ENCODE measurements around the gene GLUL. TPM values are rescaled to one million over a fixed set of nuclear protein-coding genes. Genes with fewer than 3 reads are reported as not detected.

The GLUL gene
- total and polyA plus RNA-seq, 4 donors, result 694 to 1,089 (median 806) TPM

DNA sequence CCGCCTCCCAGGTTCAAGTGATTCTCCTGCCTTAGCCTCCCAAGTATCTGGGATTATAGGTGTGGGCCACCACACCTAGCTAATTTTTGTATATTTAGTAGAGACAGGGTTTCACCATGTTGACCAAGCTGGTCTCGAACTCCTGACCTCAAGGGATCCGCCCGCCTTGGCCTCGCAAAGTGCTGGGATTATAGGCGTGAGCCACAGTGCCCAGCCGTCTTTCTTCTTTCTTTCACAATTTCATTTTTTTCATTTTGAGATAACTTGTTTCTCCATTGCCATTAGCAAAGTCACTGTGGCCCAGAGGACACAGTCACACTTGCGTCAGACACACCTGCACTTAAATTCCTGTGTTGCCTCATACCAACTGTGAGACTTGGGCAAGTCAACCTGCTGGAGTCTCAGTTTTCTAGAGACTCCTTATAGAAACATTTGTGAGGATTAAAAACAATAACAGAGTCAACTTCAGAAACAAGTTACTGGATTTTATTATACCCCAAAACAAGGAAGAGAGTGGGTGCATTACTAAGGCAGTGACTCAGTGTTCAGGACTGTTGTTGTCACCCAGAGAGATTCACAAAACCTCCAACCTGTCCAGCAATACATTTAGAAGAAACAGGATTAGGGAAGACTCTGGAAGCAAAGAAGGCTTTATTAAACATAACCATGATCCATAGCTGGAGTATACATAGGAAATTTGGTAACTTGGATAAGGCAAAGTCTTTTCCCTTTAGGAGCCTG lies 6.2 kb upstream of the GLUL start:
- H3K9me3 ChIP-seq (ENCODE audit: control insufficient read depth, insufficient read depth, low read length), result no peaks in the 10 kb centered on the region
- no peaks in the 10 kb centered on the region for H3K27me3 ChIP-seq (ENCODE audit: control insufficient read depth, insufficient read depth, low read length)
- 96% methylated on average over 6 of the region's 8 CpGs for WGBS (ENCODE audit: insufficient coverage)
- H3K4me3 ChIP-seq (ENCODE audit: low read depth, low read length), result no peak overlapping the region
- H3K27ac ChIP-seq (ENCODE audit: low read depth, low read length), result no peak overlapping the region
- H3K4me1 ChIP-seq (ENCODE audit: control insufficient read depth, insufficient read depth, low read length), result peaks cover 4% of the 10 kb centered on the region
- DNase-seq (ENCODE audit: low read depth in 4 of 6, low spot score in 6 of 6), result no peak
- H3K36me3 ChIP-seq (ENCODE audit: control insufficient read depth, insufficient read depth, low read length), result no peaks in the 10 kb centered on the region

DNA sequence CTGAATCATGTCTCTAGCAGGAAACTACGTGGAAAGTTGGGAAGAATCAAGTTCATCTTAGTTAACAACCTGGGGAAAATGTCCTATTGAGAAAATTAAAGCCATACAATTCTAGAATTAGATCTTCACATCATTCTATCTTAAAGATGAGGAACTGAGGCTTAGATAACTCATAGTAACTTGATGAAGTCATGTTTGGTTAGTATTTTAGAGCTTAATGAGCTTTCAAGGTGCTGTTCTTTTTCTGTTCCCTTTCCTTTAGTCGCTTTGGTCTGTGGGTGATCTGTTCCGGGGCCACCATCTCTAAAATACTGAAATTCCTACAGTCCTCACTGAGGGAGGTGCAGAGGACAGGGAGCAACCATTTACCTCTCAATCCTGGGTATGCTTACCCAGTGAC lies 4.3 kb upstream of the GLUL start:
- WGBS (ENCODE audit: insufficient coverage), result no CpG with 5 or more reads among the region's 3 CpGs
- no peak for DNase-seq (ENCODE audit: low read depth in 4 of 6, low spot score in 6 of 6)
- peak overlapping the region; percentile 44 for H3K27ac ChIP-seq (ENCODE audit: low read depth, low read length)
- no peaks in the 10 kb centered on the region for H3K27me3 ChIP-seq (ENCODE audit: control insufficient read depth, insufficient read depth, low read length)
- H3K4me3 ChIP-seq (ENCODE audit: low read depth, low read length), result no peak overlapping the region
- peaks cover 2% of the 10 kb centered on the region for H3K36me3 ChIP-seq (ENCODE audit: control insufficient read depth, insufficient read depth, low read length)
- peaks cover 4% of the 10 kb centered on the region for H3K4me1 ChIP-seq (ENCODE audit: control insufficient read depth, insufficient read depth, low read length)
- H3K9me3 ChIP-seq (ENCODE audit: control insufficient read depth, insufficient read depth, low read length), result no peaks in the 10 kb centered on the region

DNA sequence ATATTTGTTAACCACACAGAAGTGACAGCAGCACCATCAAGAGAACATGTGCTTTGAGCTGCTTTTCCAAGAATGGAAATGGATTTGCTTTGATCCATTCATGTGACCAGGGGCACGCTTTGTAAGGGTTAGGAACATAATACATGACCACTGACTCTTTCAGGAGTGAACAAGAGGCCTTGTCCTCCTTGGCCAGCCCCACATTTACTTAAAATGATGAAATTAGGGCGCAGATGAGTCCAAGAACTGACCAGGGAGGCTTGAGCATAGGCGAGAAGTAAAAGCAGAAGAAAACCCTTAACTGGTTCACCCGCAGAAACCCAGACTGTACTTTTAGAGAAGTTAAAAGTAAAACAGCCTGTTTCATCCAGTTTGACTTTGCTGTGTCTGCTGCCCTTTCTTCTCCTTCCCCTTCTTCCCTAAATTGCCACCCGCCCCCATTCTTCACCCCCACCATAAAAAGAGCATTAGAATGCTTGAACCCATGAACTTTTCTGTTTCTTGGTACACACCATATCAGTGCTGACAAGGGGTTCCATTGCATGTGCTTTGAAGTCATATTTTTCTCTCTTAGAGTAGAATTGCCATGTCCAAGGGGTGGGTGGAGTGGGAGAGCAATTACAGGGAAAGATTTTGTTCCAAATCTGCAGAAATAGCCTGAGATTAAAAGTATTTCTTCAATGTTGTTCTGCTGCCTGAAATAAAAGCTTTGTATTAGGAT lies 2.6 kb upstream of the GLUL start:
- Histone ChIP-seq H3K27ac (ENCODE audit: low read depth, low read length) (peak overlapping the region; percentile 57), H3K4me1 (ENCODE audit: control insufficient read depth, insufficient read depth, low read length) (peaks cover 14% of the 10 kb centered on the region), H3K4me3 (ENCODE audit: low read depth, low read length) (no peak overlapping the region), H3K9me3 (ENCODE audit: control insufficient read depth, insufficient read depth, low read length) (no peaks in the 10 kb centered on the region), H3K36me3 (ENCODE audit: control insufficient read depth, insufficient read depth, low read length) (peaks cover 9% of the 10 kb centered on the region), H3K27me3 (ENCODE audit: control insufficient read depth, insufficient read depth, low read length) (no peaks in the 10 kb centered on the region)
- WGBS (ENCODE audit: insufficient coverage), result 50% methylated on average over 2 of the region's 5 CpGs
- no peak for DNase-seq (ENCODE audit: low read depth in 4 of 6, low spot score in 6 of 6)

GRCh38 chr1:182392050-182393028 lies 749 bp upstream of the GLUL start:
- Histone ChIP-seq H3K36me3 (ENCODE audit: control insufficient read depth, insufficient read depth, low read length) (peaks cover 17% of the 10 kb centered on the region), H3K4me3 (ENCODE audit: low read depth, low read length) (peak overlapping the region; percentile 71), H3K27ac (ENCODE audit: low read depth, low read length) (peak overlapping the region; percentile 91), H3K4me1 (ENCODE audit: control insufficient read depth, insufficient read depth, low read length) (peaks cover 20% of the 10 kb centered on the region), H3K27me3 (ENCODE audit: control insufficient read depth, insufficient read depth, low read length) (no peaks in the 10 kb centered on the region), H3K9me3 (ENCODE audit: control insufficient read depth, insufficient read depth, low read length) (no peaks in the 10 kb centered on the region)
- 3% methylated on average over 38 of the region's 47 CpGs for WGBS (ENCODE audit: insufficient coverage)
- no peak for DNase-seq (ENCODE audit: low read depth in 4 of 6, low spot score in 6 of 6)

DNA sequence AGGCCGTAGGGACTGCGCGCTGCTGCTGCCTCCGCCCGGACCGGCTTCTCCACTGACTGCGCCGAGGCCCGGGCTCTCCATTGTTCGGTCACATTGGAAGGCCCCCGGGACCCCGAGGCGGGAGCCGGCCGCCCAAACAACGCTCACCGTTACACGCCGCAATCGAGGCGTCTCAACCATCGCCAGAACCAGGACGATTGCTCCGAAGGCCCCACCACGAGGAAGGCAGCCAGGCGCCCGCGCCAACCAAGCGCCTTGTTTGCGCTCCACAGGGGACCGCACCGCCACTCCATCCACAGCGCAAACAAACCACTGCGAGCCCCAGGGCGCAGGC lies 595 bp downstream of the GLUL start:
- Histone ChIP-seq H3K4me3 (ENCODE audit: low read depth, low read length) (peak overlapping the region; percentile 71), H3K27ac (ENCODE audit: low read depth, low read length) (peak overlapping the region; percentile 80), H3K4me1 (ENCODE audit: control insufficient read depth, insufficient read depth, low read length) (peaks cover 16% of the 10 kb centered on the region), H3K27me3 (ENCODE audit: control insufficient read depth, insufficient read depth, low read length) (no peaks in the 10 kb centered on the region), H3K36me3 (ENCODE audit: control insufficient read depth, insufficient read depth, low read length) (peaks cover 30% of the 10 kb centered on the region), H3K9me3 (ENCODE audit: control insufficient read depth, insufficient read depth, low read length) (no peaks in the 10 kb centered on the region)
- peak in 2 of 6 donors; percentile 47 to 70 for DNase-seq (ENCODE audit: low read depth in 4 of 6, low spot score in 6 of 6)
- under 1% methylated on average over 35 of the region's 35 CpGs for WGBS (ENCODE audit: insufficient coverage)

DNA sequence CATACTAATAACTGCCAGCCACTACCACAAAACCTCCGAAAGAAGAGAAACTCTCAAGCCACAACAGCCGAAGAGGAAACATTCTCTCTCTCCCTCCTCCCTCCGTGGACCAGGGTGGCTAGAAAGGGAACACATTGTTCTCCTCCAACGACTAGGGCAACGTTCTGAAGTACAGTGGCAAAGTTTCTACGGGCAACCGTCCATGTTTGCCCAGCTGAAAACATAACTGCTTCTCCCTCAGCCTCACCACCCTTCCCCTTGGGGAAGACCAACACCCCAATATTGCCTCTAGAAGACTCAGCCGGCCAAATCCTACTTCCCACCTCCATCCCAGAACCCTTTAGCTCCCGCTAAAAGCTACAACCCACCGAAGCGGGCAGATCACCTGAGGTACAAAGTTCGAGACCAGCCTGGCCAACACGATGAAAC lies 2.0 kb downstream of the GLUL start:
- Histone ChIP-seq H3K27me3 (ENCODE audit: control insufficient read depth, insufficient read depth, low read length) (no peaks in the 10 kb centered on the region), H3K36me3 (ENCODE audit: control insufficient read depth, insufficient read depth, low read length) (peaks cover 38% of the 10 kb centered on the region), H3K4me1 (ENCODE audit: control insufficient read depth, insufficient read depth, low read length) (peaks cover 21% of the 10 kb centered on the region), H3K4me3 (ENCODE audit: low read depth, low read length) (peak overlapping the region; percentile 71), H3K9me3 (ENCODE audit: control insufficient read depth, insufficient read depth, low read length) (no peaks in the 10 kb centered on the region), H3K27ac (ENCODE audit: low read depth, low read length) (peak overlapping the region; percentile 80)
- peak in 1 of 6 donors; percentile 50 for DNase-seq (ENCODE audit: low read depth in 4 of 6, low spot score in 6 of 6)
- WGBS (ENCODE audit: insufficient coverage), result 0% methylated on average over 12 of the region's 13 CpGs

GRCh38 chr1:182388392-182389134 lies 3.0 kb downstream of the GLUL start:
- DNase-seq (ENCODE audit: low read depth in 4 of 6, low spot score in 6 of 6), result no peak
- 83% methylated on average over 2 of the region's 5 CpGs for WGBS (ENCODE audit: insufficient coverage)

DNA sequence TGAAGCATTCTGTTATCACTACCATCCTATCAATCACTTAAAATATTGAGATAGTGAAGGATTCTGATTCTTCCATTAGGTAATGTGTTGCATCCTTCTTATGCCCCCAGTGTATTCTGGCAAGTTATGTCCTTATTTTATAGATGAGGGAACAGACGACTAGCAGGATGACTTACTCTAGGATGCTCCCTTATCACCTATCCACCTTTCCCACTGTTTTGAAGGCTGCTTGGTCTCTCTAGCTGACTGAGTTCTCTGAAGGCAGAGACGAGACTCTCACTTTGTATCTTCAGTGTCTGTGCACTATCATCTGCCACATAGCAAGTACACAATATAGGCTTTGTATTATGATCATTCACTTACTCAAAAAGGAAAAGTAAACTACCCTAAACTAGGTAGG lies 4.0 kb downstream of the GLUL start:
- Histone ChIP-seq H3K27me3 (ENCODE audit: control insufficient read depth, insufficient read depth, low read length) (no peaks in the 10 kb centered on the region), H3K9me3 (ENCODE audit: control insufficient read depth, insufficient read depth, low read length) (no peaks in the 10 kb centered on the region), H3K27ac (ENCODE audit: low read depth, low read length) (no peak overlapping the region), H3K36me3 (ENCODE audit: control insufficient read depth, insufficient read depth, low read length) (peaks cover 46% of the 10 kb centered on the region), H3K4me1 (ENCODE audit: control insufficient read depth, insufficient read depth, low read length) (peaks cover 21% of the 10 kb centered on the region), H3K4me3 (ENCODE audit: low read depth, low read length) (peak overlapping the region; percentile 16)
- no peak for DNase-seq (ENCODE audit: low read depth in 4 of 6, low spot score in 6 of 6)
- no CpG with 5 or more reads among the region's 2 CpGs for WGBS (ENCODE audit: insufficient coverage)

More at GRCh38 chr1:182388392-182389134, 3.0 kb downstream of the GLUL start:
- H3K36me3 ChIP-seq (ENCODE audit: control insufficient read depth, insufficient read depth, low read length), result peaks cover 46% of the 10 kb centered on the region
- H3K9me3 ChIP-seq (ENCODE audit: control insufficient read depth, insufficient read depth, low read length), result no peaks in the 10 kb centered on the region
- peaks cover 21% of the 10 kb centered on the region for H3K4me1 ChIP-seq (ENCODE audit: control insufficient read depth, insufficient read depth, low read length)
- H3K27me3 ChIP-seq (ENCODE audit: control insufficient read depth, insufficient read depth, low read length), result no peaks in the 10 kb centered on the region
- peak overlapping the region; percentile 71 for H3K4me3 ChIP-seq (ENCODE audit: low read depth, low read length)
- peak overlapping the region; percentile 13 for H3K27ac ChIP-seq (ENCODE audit: low read depth, low read length)

DNA sequence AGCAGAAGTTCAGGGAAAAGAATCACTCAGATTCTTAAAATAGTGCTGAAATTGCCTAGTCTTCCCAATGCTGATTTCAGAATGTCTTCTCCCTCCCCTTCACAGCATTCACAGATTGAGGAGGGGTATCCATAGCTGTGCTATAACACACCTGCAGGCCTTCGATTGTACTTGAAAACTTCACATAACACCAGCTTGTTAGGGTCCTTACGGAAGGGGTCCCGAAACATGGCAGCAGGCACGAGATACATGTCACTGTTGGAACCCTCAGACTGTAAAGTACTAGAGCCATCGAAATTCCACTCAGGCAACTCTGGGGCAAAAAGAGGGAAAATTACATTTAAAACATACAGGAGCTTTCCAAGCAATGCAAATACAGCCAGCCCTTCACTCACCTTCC lies 4.6 kb downstream of the GLUL start:
- no peak for DNase-seq (ENCODE audit: low read depth in 4 of 6, low spot score in 6 of 6)
- Histone ChIP-seq H3K4me3 (ENCODE audit: low read depth, low read length) (no peak overlapping the region), H3K27me3 (ENCODE audit: control insufficient read depth, insufficient read depth, low read length) (no peaks in the 10 kb centered on the region), H3K9me3 (ENCODE audit: control insufficient read depth, insufficient read depth, low read length) (no peaks in the 10 kb centered on the region), H3K36me3 (ENCODE audit: control insufficient read depth, insufficient read depth, low read length) (peaks cover 46% of the 10 kb centered on the region), H3K4me1 (ENCODE audit: control insufficient read depth, insufficient read depth, low read length) (peaks cover 21% of the 10 kb centered on the region), H3K27ac (ENCODE audit: low read depth, low read length) (no peak overlapping the region)
- WGBS (ENCODE audit: insufficient coverage), result 93% methylated on average over 3 of the region's 5 CpGs

Data from spinal cord (tissue), 10 donors.